HPDE6-E6E7 (cell line): Measurements from ENCODE around the gene NFKBIE.

ENCODE experiments used
- DNase-seq: peaks from one replicate; pipeline ENCODE4 v3.0.0; 2011; ENCODE audit warnings: missing footprints; ENCODE audit errors: extremely low spot score

Gene NFKBIE

GRCh38 chr6:44258325-44258863, 7.0 kb downstream of the NFKBIE start:
- DNase-seq, result no peak

GRCh38 chr6:44257753-44258324, 7.5 kb downstream of the NFKBIE start:
- DNase-seq, result no peak

DNA sequence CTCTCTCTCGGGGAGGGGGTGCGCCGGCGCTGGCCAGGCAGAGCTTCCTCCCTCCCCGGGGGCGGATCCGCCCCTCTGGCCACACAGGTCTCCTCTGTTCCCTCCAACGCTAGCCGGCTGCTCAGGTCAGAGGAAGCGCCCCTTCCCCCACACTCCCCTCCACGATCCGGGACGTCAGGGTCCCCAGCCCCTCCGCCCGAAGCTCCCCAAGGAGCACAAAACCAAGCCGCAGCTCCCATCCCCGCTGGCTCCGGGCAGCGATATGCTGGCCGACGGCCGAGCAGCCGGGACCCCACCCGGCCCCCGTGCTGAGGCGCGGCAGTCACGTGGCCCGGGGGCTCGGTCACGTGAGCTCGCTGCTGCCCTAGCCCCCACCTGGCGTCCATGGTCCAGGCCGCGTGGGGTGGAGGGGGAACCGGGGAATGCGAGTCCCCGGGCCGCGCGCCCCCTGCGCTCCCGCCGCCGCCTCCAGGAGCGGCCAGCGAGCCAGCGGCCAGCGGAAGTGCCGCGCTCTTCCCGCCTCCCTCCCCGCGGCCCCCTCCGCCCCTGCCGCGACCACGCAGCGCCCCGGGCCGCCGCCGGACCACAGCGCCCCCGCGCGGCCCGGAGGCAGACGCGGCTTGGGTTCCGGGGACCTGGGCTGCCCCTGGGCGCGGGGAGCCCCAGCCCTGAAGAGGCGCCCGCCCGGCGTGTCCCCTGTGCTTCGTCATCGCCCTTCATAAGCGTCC, 8.2 kb downstream of the NFKBIE start, which contains the start of gene SLC35B2:
TSS of gene SLC35B2 (minus strand) at position 504 of the 728 bp plus-strand sequence. CDS start at position 386, 118 bp downstream.
- DNase-seq, result no peak

DNA sequence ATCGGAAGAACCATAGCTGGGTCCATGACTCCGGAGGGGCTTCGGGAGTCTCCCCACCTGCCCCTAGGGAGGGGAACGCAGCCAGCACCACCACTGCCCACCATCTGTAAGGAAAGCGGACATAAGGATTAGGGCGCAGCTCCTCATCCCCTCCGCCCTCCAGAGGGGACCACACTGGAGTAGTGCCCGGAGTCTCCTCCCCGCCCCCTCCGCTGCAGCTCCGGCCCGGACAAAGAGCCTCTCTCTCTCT, 8.7 kb downstream of the NFKBIE start:
- DNase-seq, result no peak

DNA sequence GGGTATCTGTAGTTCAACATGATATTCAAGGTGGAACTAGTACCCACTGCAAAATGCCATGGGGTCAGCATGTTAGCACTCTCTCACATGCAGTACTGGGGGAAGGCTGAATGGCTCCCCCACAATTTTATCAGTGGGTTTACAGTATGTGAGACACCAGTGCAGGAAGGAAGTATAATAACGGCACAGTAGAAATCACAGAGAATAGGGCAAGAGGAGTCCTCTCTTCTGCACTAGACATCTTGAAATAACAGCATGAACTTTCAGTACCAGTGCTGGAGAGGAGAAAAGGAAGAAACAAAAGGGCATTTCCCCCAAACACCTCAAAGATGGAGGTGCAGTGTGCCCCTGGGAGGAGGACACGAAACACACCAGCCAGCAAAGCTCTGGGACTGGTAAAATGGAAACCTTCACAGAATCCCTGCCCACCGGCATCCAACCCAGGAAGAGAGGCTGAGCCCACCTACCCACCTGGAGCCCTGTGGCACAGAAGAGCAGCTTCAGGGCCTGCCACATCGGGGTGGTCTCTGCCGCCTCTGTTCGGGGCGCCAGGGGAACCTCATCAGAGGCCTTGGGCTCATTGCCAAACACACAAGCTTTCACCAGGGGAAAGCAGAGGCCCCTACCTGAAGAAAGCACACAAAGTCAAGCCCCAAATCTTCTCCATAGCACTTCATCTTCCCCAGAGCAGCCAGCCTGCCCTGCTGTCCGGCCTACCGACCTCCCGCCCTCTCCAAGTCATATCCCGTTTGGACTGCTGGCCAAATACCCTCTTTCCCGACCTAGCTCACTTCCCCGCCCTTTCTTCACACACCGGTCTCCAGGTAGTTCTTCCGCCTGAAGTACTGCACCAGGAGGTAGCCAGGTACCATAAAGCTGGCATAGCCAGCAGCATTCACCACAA, 9.2 kb downstream of the NFKBIE start:
- DNase-seq, result no peak

- DNase-seq, result no peak
Observed at GRCh38 chr6:44255105-44255808, 10.1 kb downstream of the NFKBIE start.

DNA sequence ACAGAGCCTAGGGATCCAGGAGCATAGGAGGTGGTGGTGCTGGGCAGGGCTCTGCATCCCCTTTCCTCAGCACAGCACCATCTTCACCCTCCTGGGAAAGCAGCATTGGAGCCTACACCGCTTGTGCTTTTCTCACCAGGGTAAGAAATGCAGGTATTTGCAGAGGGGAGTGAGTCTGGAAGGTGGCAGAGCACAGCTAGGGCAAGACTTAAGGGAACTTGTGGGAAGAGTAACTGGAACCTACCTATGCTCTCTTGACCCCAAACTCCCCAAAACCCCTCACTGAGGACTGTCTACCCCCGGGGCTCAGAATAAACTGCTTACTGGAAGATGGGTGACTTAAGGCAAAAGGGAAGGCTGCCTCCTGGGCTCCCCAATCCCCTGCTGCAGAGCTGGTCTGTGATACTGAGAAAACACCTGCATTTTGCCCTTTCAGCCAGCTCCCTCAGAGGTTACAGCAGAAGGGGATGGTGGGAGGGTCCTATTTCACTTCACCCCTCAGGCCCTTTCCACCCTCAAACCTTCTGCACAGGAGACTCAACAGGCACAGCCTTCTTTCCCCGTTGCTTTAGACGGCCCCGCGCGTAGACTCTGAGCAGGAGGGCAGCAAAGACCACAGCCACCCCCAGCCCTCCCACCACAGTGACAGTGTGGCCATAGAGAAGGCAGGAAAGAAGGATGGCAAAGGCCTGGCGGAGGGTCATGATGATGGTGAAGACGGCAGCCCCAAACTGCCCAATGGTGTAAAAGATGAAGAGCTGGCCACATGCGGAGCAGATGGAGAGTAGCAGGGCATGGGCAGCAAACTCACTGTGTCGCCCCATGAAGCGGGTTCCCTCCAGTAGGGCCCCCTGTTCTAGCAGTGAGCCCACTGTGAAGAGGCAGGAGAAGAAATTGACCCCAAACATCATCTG, 10.9 kb downstream of the NFKBIE start:
- DNase-seq, result no peak

DNA sequence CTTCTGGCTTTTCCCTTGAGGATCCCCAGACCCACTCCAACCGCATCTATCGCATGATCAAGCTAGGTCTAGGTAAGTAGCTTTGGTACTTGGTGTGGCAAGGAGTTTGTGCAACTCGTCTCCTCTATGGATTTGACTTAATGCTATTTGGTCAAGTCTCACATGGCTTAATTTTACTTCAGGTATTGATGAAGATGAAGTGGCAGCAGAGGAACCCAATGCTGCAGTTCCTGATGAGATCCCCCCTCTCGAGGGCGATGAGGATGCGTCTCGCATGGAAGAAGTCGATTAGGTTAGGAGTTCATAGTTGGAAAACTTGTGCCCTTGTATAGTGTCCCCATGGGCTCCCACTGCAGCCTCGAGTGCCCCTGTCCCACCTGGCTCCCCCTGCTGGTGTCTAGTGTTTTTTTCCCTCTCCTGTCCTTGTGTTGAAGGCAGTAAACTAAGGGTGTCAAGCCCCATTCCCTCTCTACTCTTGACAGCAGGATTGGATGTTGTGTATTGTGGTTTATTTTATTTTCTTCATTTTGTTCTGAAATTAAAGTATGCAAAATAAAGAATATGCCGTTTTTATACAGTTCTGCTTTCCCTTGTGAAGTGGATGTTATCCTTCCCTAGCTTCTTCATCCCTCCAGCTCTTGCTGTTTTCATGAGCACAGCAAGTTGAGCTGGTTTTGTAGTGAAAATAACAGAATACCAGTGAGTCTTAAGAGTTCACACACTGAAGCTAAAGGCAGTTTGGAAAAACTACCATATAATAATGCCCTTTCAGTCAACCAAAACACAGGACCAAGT, 11.8 kb downstream of the NFKBIE start:
- no peak for DNase-seq

DNA sequence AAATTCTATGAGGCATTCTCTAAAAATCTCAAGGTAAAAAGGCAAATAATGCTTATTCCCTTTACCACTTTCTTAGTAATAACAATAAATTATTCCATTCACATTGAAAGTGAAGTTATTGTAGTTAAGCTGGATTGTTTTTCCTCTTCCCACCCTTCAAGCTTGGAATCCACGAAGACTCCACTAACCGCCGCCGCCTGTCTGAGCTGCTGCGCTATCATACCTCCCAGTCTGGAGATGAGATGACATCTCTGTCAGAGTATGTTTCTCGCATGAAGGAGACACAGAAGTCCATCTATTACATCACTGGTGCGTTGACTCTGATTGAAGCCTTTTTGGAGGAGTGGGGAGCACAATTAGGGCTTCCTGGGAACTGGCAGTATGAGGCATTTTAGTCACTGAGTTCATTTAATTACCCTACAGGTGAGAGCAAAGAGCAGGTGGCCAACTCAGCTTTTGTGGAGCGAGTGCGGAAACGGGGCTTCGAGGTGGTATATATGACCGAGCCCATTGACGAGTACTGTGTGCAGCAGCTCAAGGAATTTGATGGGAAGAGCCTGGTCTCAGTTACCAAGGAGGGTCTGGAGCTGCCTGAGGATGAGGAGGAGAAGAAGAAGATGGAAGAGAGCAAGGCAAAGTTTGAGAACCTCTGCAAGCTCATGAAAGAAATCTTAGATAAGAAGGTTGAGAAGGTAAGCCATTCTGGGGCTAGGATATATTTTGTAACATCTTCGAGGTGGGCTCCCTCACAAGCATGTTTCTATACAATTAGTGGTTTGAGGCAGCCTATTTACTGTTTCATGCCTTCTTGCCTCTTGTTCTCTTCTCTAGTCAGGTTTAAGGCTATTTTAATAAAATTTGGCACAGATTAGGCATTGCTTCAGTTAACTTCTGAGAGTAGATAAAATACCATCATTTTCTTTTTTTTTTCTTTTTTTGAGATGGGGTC, 13.5 kb downstream of the NFKBIE start:
- DNase-seq, result no peak

GRCh38 chr6:44250718-44251123, 14.6 kb downstream of the NFKBIE start:
- no peak for DNase-seq

- no peak for DNase-seq
Observed at GRCh38 chr6:44250067-44250717, 15.2 kb downstream of the NFKBIE start.

- DNase-seq, result no peak
Observed at GRCh38 chr6:44249082-44249748, 16.1 kb downstream of the NFKBIE start.

DNA sequence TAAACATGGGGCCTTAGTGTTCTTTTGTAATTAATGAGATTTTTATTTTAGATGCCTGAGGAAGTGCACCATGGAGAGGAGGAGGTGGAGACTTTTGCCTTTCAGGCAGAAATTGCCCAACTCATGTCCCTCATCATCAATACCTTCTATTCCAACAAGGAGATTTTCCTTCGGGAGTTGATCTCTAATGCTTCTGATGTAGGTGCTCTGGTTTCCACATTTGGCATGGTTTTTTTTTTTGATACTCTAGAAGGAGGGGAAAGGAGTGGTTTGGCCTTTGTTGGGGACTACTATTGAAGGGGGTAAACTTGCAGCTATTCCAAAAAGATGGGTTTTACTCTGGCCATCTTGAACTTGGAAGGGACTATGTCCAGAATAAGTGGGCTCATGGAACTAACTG, 16.8 kb downstream of the NFKBIE start:
- no peak for DNase-seq

- DNase-seq, result no peak
Observed at GRCh38 chr6:44247338-44248302, 17.7 kb downstream of the NFKBIE start.

- peak; percentile 91 for DNase-seq
Observed at GRCh38 chr6:44246663-44247337, 18.6 kb downstream of the NFKBIE start, which contains the start of gene HSP90AB1. Gene HSP90AB1, plus strand, starts transcription at chr6:44247101. Its CDS starts 1,529 bp downstream, at chr6:44248630.
